Measurements from ENCODE around the gene GNAQ.

DNA sequence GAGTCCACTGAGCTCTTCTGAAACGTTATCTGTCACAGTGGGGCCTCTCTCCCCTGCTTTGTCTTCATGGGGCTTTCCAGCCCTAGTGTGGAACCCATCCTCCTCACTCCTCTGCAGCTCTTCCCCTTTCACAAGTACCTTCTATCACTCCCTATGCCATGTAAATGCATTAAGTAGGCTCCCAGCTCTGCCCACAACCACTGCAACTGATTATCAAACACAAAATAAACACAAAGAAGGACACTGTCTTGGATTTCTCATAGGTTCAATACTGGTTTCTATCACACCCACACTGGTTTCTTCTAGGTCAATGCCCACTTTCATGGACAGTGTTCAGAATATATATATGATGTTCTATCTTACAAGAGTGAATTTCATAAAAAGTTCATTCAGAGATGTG lies 139.4 kb downstream of the GNAQ start:
- TF ChIP-seq BHLHE40 (IDR thresholded peaks at IDR 0.05; ENCODE audit: low read depth, low read length) (no peak), POLR2A (IDR thresholded peaks at IDR 0.05; ENCODE audit: low read depth, low read length) (no peak), RAD21 (IDR thresholded peaks at IDR 0.05; ENCODE audit: low read length) (no peak), RCOR1 (IDR thresholded peaks at IDR 0.05; ENCODE audit: insufficient replicate concordance, low read length) (no peak)
- TF ChIP-seq, protein P1, sequence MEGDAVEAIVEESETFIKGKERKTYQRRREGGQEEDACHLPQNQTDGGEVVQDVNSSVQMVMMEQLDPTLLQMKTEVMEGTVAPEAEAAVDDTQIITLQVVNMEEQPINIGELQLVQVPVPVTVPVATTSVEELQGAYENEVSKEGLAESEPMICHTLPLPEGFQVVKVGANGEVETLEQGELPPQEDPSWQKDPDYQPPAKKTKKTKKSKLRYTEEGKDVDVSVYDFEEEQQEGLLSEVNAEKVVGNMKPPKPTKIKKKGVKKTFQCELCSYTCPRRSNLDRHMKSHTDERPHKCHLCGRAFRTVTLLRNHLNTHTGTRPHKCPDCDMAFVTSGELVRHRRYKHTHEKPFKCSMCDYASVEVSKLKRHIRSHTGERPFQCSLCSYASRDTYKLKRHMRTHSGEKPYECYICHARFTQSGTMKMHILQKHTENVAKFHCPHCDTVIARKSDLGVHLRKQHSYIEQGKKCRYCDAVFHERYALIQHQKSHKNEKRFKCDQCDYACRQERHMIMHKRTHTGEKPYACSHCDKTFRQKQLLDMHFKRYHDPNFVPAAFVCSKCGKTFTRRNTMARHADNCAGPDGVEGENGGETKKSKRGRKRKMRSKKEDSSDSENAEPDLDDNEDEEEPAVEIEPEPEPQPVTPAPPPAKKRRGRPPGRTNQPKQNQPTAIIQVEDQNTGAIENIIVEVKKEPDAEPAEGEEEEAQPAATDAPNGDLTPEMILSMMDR (conservative IDR thresholded peaks at IDR 0.05; ENCODE audit: low read depth, low read length): no peak
- TF ChIP-seq, protein P2, sequence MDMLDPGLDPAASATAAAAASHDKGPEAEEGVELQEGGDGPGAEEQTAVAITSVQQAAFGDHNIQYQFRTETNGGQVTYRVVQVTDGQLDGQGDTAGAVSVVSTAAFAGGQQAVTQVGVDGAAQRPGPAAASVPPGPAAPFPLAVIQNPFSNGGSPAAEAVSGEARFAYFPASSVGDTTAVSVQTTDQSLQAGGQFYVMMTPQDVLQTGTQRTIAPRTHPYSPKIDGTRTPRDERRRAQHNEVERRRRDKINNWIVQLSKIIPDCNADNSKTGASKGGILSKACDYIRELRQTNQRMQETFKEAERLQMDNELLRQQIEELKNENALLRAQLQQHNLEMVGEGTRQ (IDR thresholded peaks at IDR 0.05; ENCODE audit: low read depth, low read length): no peak

All from IMR-90 (cell line).